Hepatocyte (in vitro differentiated cells): ENCODE results near the gene POGK. TPM values are rescaled to one million over a fixed set of nuclear protein-coding genes. Genes with fewer than 3 reads are reported as not detected.
"Not testable (repeated sequence)": the region's sequence is repeated elsewhere in the genome, so short reads cannot be mapped to it uniquely, and the experiment has no call there.

Experiments
- DNase-seq: peaks from one replicate; pipeline ENCODE4 v3.0.0-alpha.2; 2016; ENCODE audit warnings: low spot score
- H2AFZ ChIP-seq: fragments of 200-600 bp; sonication (generic); 2 replicates; pipeline ENCODE4 v1.6.0; 2016; ENCODE audit warnings: antibody characterized with exemption, mild to moderate bottlenecking
- H3K27ac ChIP-seq: fragments of 200-600 bp; sonication (generic); 2 replicates; pipeline ENCODE4 v1.5.1; 2016; ENCODE audit warnings: mild to moderate bottlenecking
- H3K27me3 ChIP-seq: fragments of 200-600 bp; sonication (generic); 2 replicates; pipeline ENCODE4 v1.6.1; 2016
- H3K36me3 ChIP-seq: fragments of 200-600 bp; sonication (generic); replicated peaks from 2 replicates; pipeline ENCODE4 v1.5.1; 2016; ENCODE audit warnings: low read depth; ENCODE audit not compliant: insufficient read depth
- H3K4me1 ChIP-seq: fragments of 200-600 bp; sonication (generic); 2 replicates; pipeline ENCODE4 v1.5.1; 2016; ENCODE audit warnings: mild to moderate bottlenecking, moderate library complexity; ENCODE audit not compliant: insufficient read depth
- H3K4me2 ChIP-seq: fragments of 200-600 bp; sonication (generic); 2 replicates; pipeline ENCODE4 v1.6.0; 2016
- H3K4me3 ChIP-seq: fragments of 200-600 bp; sonication (generic); 2 replicates; pipeline ENCODE4 v1.5.1; 2016; ENCODE audit warnings: mild to moderate bottlenecking
- H3K79me2 ChIP-seq: fragments of 200-600 bp; sonication (generic); 2 replicates; pipeline ENCODE4 v1.6.0; 2017; ENCODE audit warnings: mild to moderate bottlenecking
- H3K9me2 ChIP-seq: fragments of 200-600 bp; sonication (generic); replicated peaks from 2 replicates; pipeline ENCODE4 v1.6.0; 2017; ENCODE audit warnings: mild to moderate bottlenecking; ENCODE audit not compliant: insufficient read depth
- H3K9me3 ChIP-seq: fragments of 200-600 bp; sonication (generic); 2 replicates; pipeline ENCODE4 v1.5.1; 2016; ENCODE audit warnings: low read depth, mild to moderate bottlenecking
- H4K20me1 ChIP-seq: fragments of 200-600 bp; sonication (generic); 2 replicates; pipeline ENCODE4 v1.6.0; 2016; ENCODE audit warnings: mild to moderate bottlenecking; ENCODE audit not compliant: insufficient read depth, poor library complexity, severe bottlenecking
- CTCF ChIP-seq: fragments of 200-600 bp; sonication (generic); IDR thresholded peaks from 2 replicates; pipeline ENCODE4 v1.5.1; 2016; ENCODE audit warnings: antibody characterized with exemption, mild to moderate bottlenecking; ENCODE audit not compliant: poor library complexity
- EZH2 ChIP-seq: fragments of 200-600 bp; sonication (generic); IDR thresholded peaks from 2 replicates; pipeline ENCODE4 v1.6.1; 2016; ENCODE audit warnings: antibody characterized with exemption, mild to moderate bottlenecking, borderline replicate concordance
- EZH2phosphoT487 ChIP-seq: fragments of 200-600 bp; sonication (generic); IDR thresholded peaks from one replicate; pipeline ENCODE4 v1.6.1; 2018; ENCODE audit warnings: antibody characterized with exemption, mild to moderate bottlenecking, low read depth, moderate library complexity; ENCODE audit not compliant: unreplicated experiment, severe bottlenecking
- whole genome bisulfite sequencing: methylation state at CpG from one replicate; pipeline ENCODE4 v1.1.6; 2016; ENCODE audit warnings: low lambda C conversion rate; ENCODE audit errors: missing lambda C conversion rate; 5-methylcytosine and 5-hydroxymethylcytosine counted together
- polyA plus RNA-seq: library from polyadenylated mRNA; unstranded; fragments of >200 nt; fragmentation: Nextera tagmentation; extraction: Ambion mirVana; gene quantifications from 2 replicates; pipeline ENCODE4 v1.2.1, GENCODE V29; 2016
- total RNA-seq: library from RNA; depleted of rRNA; stranded (reverse); fragments of >200 nt; gene quantifications from 2 replicates; pipeline ENCODE4 v1.2.3, GENCODE V29; 2014

Gene POGK
- total and polyA plus RNA-seq, 2 experiments from 2014 or later: 22.6 to 37.2 TPM

DNA sequence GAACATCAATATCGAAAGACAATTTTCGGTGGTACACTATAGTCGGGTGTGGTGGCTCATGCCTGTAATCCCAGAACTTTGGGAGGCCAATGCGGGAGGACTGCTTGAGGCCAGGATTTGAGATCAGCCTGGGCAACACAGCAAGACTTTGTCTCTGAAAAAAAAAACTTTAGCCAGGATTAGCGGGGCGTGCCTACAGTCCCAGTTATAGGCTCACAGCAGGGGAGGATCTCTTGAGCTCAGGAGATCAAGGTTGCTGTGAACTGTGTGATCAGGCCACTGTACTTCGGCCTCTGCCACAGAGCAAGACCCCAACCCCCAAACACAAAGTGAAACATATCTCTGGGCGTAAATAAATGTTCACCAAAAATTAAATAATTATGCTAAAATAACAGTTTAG lies 35.2 kb downstream of the POGK start:
- WGBS: 89% methylated on average over 8 of the region's 8 CpGs
- Histone ChIP-seq H3K27me3 (no peaks in the 10 kb centered on the region), H3K27ac (no peak overlapping the region), H3K36me3 (no peaks in the 10 kb centered on the region), H3K9me3 (no peaks in the 10 kb centered on the region), H3K4me2 (peak overlapping the region; percentile 81), H3K4me1 (peaks cover 4% of the 10 kb centered on the region), H3K9me2 (no peaks in the 10 kb centered on the region), H4K20me1 (peaks cover 17% of the 10 kb centered on the region), H3K4me3 (no peak overlapping the region), H2AFZ (no peak overlapping the region), H3K79me2 (peaks cover 62% of the 10 kb centered on the region)
- TF ChIP-seq EZH2: no peak
- no peak for TF ChIP-seq EZH2phosphoT487
- DNase-seq: no peak

DNA sequence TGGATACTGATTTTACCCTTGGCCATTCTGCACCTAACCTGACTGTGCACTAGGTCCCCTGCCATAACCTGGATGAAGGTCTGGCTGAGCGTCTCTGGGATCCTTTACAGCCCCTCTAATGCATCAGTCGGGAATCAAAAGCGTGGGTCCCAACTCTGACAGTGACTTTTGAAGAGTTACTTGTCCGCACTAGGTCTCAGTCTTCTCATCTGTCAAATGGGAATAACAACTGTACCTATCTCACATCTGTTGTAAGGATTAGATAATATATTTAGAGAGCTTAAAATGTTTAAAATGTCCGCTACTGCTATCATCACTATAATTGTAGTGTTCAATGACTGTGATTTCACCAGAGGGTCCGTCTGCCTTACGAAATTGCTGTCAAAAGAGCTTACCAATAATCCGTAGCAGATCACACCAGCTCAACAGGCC lies 36.0 kb downstream of the POGK start:
- Histone ChIP-seq H3K4me2 (peak overlapping the region; percentile 81), H3K4me3 (peak overlapping the region; percentile 85), H3K36me3 (no peaks in the 10 kb centered on the region), H3K9me3 (no peaks in the 10 kb centered on the region), H3K27ac (peak overlapping the region; percentile 94), H3K79me2 (peaks cover 53% of the 10 kb centered on the region), H3K27me3 (no peaks in the 10 kb centered on the region), H4K20me1 (peaks cover 12% of the 10 kb centered on the region), H3K4me1 (peaks cover 4% of the 10 kb centered on the region), H2AFZ (peak overlapping the region; percentile 71), H3K9me2 (no peaks in the 10 kb centered on the region)
- TF ChIP-seq EZH2phosphoT487 (no peak), EZH2 (no peak), CTCF (no peak)
- no peak for DNase-seq
- WGBS: 33% methylated on average over 8 of the region's 8 CpGs

DNA sequence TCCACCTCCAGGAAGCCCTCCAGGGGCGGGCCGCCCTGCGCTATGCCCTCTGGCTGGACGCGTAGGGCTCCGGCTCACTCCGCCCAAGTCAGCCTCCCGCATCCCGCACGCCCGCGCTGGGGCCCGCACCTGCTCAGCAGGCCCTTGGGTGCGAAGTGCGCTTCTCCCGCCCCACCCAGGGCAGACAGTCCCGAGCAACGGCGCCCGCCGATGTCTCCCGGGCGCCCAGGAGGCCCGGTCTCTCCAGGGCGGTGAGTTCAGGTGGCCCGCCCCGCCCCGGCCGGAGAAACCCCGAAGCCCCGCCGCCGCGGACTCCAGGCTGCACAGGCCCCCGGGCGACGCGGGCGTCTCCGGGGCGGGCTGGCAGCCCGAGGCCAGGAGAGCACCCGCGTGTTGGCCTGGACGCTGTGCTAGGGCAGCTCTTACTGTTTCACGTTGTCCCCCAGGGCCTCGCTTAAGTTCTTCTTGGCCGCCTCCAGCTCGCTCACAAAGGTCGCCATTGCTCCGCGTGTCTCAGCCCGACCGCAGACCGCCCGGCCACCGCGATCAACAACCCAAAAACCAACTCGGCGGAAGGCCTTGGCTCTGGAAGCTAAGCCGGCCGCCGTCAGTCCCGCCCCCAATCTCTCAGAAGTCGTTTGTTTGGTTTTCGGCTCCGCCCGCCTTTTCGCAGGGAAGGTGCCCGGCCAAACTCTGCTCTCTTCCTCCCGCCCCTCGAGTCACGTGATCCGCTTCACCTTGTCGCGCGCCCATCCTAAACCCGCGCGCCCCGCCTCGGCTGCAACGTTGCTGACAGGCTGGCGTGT lies 36.7 kb downstream of the POGK start, which contains the start of gene TADA1:
TSS of gene TADA1 (minus strand) at position 531 of the 806 bp plus-strand sequence. CDS start at position 500, 31 bp downstream.
- TF ChIP-seq EZH2phosphoT487: no peak
- TF ChIP-seq CTCF: no peak
- no peak for TF ChIP-seq EZH2
- Histone ChIP-seq H4K20me1 (peaks cover 9% of the 10 kb centered on the region), H3K9me3 (no peaks in the 10 kb centered on the region), H2AFZ (peak within 1 kb of the TSS; percentile 71), H3K36me3 (no peaks in the 10 kb centered on the region), H3K27me3 (no peaks in the 10 kb centered on the region), H3K4me3 (peak within 1 kb of the TSS; percentile 85), H3K4me1 (peaks cover 4% of the 10 kb centered on the region), H3K9me2 (no peaks in the 10 kb centered on the region), H3K27ac (peak within 1 kb of the TSS; percentile 94), H3K4me2 (peak within 1 kb of the TSS; percentile 81), H3K79me2 (peaks cover 47% of the 10 kb centered on the region)
- 1% methylated on average over 75 of the region's 84 CpGs for WGBS
- DNase-seq: peak; percentile 99

- Histone ChIP-seq H3K4me2 (peak overlapping the region; percentile 79), H4K20me1 (peaks cover 4% of the 10 kb centered on the region), H3K4me1 (peaks cover 4% of the 10 kb centered on the region), H3K27ac (no peak overlapping the region), H3K36me3 (no peaks in the 10 kb centered on the region), H3K9me3 (no peaks in the 10 kb centered on the region), H3K9me2 (no peaks in the 10 kb centered on the region), H3K4me3 (peak overlapping the region; percentile 21), H2AFZ (peak overlapping the region; percentile 69), H3K79me2 (peaks cover 42% of the 10 kb centered on the region), H3K27me3 (no peaks in the 10 kb centered on the region)
- 10% methylated on average over 7 of the region's 7 CpGs for WGBS
- DNase-seq: no peak
- TF ChIP-seq EZH2phosphoT487 (no peak), EZH2 (no peak), CTCF (peak; percentile 5)
These were observed 37.2 kb downstream of the POGK start for GRCh38 chr1:166876540-166876838.

GRCh38 chr1:166878173-166878917 lies 39.1 kb downstream of the POGK start:
- H3K36me3 ChIP-seq, H3K4me2 ChIP-seq, H4K20me1 ChIP-seq, H3K9me2 ChIP-seq, H3K4me3 ChIP-seq, H3K9me3 ChIP-seq, H2AFZ ChIP-seq, DNase-seq, H3K4me1 ChIP-seq, H3K27ac ChIP-seq: not testable (repeated sequence)
- WGBS: 93% methylated on average over 15 of the region's 21 CpGs
- H3K27me3 ChIP-seq: peaks cover 18% of the 10 kb centered on the region
- peaks cover 23% of the 10 kb centered on the region for H3K79me2 ChIP-seq
